GM10248 (cell line): Measurements from ENCODE around the gene FTO.
A peak's percentile ranks its signal among the peaks of the same experiment; 100 is the strongest.

Experiments
- CTCF ChIA-PET: fragments of 300-600 bp; sonication (Branson Sonifier 250); formaldehyde crosslinking; extraction: SDS; loops from one replicate; lab custom pipeline; 2021; ENCODE audit warnings: antibody characterized with exemption; lab: Yijun Ruan, JAX
- POLR2A ChIA-PET: fragments of 350-650 bp; sonication (Branson Sonifier 250); formaldehyde crosslinking; extraction: SDS; loops from one replicate; lab custom pipeline; 2020; ENCODE audit warnings: antibody characterized with exemption; lab: Yijun Ruan, JAX
- DNase-seq: peaks from one replicate; pipeline ENCODE4 v3.0.0; 2012; ENCODE audit errors: extremely low spot score
- TF ChIP-seq, protein P1 (sequence below): IDR thresholded peaks from 2 replicates; pipeline ENCODE4 v1.5.1; 2012; ENCODE audit warnings: mild to moderate bottlenecking, low read depth; ENCODE audit errors: extremely low read depth, missing control alignments, control extremely low read depth

Gene FTO

DNA sequence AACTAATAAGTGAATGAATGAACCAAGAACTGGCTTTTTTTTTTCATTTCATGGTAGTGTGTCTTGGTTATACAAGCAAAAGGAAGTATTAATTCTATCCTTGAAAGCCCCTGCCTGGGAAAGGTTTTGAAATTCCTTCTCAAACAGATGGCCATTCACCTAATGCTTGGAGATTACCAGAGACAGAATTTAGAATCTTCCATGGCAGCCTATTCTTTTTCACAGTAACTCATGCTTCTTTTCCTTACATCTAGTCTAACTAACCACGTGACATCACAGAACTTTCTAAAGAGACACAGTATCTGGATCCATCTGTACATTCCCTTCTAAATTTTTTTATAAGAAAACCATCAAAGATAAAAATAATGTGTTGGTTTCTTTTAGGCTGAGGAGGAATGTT lies 151.6 kb downstream of the FTO start:
- ChIA-PET CTCF (no interaction called here), POLR2A (no interaction called here)
- DNase-seq, result no peak
- TF ChIP-seq, protein P1, sequence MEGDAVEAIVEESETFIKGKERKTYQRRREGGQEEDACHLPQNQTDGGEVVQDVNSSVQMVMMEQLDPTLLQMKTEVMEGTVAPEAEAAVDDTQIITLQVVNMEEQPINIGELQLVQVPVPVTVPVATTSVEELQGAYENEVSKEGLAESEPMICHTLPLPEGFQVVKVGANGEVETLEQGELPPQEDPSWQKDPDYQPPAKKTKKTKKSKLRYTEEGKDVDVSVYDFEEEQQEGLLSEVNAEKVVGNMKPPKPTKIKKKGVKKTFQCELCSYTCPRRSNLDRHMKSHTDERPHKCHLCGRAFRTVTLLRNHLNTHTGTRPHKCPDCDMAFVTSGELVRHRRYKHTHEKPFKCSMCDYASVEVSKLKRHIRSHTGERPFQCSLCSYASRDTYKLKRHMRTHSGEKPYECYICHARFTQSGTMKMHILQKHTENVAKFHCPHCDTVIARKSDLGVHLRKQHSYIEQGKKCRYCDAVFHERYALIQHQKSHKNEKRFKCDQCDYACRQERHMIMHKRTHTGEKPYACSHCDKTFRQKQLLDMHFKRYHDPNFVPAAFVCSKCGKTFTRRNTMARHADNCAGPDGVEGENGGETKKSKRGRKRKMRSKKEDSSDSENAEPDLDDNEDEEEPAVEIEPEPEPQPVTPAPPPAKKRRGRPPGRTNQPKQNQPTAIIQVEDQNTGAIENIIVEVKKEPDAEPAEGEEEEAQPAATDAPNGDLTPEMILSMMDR, result no peak

DNA sequence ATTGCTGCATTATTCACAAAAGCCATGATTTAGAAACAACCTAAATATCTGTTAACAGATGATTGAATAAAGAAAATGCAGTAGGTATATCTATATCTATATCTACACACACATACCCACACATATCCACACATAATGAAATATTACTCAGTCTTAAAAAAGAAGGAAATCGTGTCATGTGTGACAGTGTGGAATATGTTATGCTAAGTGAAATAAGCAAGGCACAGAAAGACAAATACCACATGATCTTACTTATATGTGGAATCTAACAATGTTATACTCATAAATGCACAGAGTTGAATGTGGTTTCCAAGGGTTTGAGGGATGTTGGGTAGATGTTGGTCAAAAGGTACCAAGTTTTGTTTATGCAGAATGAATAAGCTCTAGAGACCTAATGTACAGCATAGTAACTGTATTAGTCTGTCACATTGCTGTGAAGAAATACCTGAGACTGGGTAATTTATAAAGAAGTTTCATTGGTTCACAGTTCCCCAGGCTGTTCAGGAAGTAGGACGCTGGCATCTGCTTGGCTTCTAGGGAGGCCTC lies 156.1 kb downstream of the FTO start:
- no peak for DNase-seq
- ChIA-PET CTCF (no interaction called here), POLR2A (no interaction called here)
- TF ChIP-seq, protein P1, result no peak

DNA sequence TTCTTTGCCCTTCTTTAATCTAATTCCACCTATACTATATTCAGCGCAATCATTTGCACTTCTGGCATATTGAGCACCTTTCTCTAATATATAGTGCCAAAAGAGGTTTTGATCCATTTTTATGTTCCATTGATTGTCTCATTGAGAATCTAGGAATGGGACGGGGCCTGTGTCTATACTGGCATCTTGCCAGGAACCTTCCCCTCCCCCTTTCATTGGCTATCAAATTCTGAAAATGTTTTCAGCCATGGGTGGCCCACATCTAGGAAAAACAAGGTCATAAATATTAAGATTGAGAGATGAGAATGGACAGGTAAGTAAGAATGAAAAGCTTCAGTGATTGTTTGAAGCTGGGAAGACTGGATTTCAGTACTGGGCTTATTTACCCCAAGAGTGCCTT lies 159.9 kb downstream of the FTO start:
- no peak for DNase-seq
- TF ChIP-seq, protein P1, result no peak
- ChIA-PET POLR2A (no interaction called here), CTCF (interaction anchor here (1.2 to 1.4 kb wide), 3 partner anchors 14 to 88 kb away, joined by 3 to 5 read pairs (median 5); no protein-coding TSS in a partner anchor)

DNA sequence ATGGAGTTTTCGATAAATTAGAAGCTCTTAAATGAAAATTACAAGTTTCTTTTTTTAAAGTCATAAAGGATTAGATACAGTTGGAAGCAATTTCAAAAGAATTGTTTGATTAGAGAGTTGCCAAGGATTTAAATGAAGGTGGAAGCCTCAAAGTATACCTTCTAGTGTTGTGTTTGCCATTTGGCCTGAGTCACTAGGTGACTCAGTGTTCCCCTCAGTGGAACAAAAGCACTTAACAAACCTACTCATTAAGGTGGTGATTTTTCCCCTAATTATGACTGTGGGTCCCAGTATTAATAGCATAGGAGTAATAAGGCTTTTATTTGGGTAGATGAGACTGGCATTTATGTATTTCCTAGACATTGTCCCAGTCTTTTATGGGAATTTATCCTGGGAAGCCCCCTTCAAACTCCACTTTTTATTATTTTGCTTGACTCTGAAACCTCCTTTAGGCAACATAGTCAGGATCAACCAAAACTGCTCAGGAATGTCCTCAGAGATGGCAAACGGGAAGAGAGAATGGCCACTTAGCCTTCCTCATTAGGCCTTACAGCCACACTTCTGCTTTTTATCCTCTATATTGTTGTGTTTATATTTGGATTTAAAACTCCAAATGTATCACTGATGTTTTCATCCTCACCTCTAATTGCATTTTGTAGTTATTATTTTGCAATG lies 161.0 kb downstream of the FTO start:
- POLR2A ChIA-PET, result no interaction called here
- TF ChIP-seq, protein P1, result no peak
- CTCF ChIA-PET, result interaction anchor here (0.7 to 1.4 kb wide), 4 partner anchors 15 to 89 kb away, joined by 3 to 5 read pairs (median 4); no protein-coding TSS in a partner anchor
- DNase-seq, result no peak

DNA sequence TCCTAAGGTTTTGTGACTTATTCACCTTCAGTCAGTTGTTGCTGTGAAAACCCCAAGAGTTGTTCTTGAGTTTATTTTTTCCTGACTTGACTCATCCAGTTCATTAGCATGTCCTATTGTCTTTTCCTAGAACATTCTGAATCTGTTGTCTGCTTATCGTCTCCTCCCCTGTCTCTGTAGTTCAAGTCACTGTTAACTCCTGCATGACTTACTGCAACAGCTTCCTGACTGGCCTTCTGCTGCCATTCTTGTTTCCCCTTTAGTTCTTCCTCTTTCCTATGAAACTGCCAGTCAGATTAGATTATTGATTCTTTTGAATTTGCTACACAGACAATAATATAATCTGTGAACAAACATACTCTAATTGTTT lies 161.5 kb downstream of the FTO start:
- peak; percentile 14 for DNase-seq
- CTCF ChIA-PET, result interaction anchor here (0.7 kb wide), 1 partner anchor 22 kb away, joined by 3 read pairs; no protein-coding TSS in a partner anchor
- TF ChIP-seq, protein P1, result no peak
- POLR2A ChIA-PET, result no interaction called here

DNA sequence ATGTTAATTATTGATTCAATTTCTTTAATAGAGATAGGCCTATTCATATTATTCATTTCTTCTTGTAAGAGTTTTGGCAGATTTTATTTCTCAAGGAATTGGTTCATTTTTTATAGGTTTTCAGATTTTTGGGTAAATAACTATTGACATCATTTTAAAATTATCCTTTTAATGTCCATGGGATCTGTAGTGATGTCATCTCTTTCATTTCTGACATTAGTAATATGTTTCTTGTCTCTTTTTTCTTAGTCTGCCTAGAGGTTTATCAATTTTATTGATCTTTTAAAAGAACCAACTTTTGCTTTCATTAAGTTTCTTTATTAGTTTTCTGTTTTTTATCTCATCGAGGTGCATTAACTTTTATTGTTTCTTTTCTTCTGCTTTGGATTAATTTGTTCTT lies 162.6 kb downstream of the FTO start:
- DNase-seq, result no peak
- ChIA-PET CTCF (no interaction called here), POLR2A (no interaction called here)
- TF ChIP-seq, protein P1, result no peak
